Measurements from ENCODE around the gene CDCA7L. TPM values are rescaled to one million over a fixed set of nuclear protein-coding genes. Genes with fewer than 3 reads are reported as not detected.

The CDCA7L gene
- total RNA-seq, 1 experiment from 2014 or later, result 107 TPM

- H3K79me2 ChIP-seq (ENCODE audit: insufficient read depth, low read length), result peaks cover 28% of the 10 kb centered on the region
- no TSS peak for BruUV-seq (replicated peaks)
- no peak overlapping the region for H3K9ac ChIP-seq (ENCODE audit: low read length)
- H3K4me2 ChIP-seq (ENCODE audit: low read length), result no peak overlapping the region
- ATAC-seq, result no peak
- H3K27ac ChIP-seq (ENCODE audit: low read depth, low read length), result no peak overlapping the region
- no peaks in the 10 kb centered on the region for H4K20me1 ChIP-seq (ENCODE audit: insufficient read depth)
- no peak overlapping the region for H2AFZ ChIP-seq (ENCODE audit: low read depth, low read length, poor library complexity, severe bottlenecking)
- ChIA-PET CTCF (no interaction called here), POLR2A (no interaction called here), RAD21 (ENCODE audit: low non-redundant PET in 1 of 2, low total read pairs in 2 of 2, uncharacterized antibody in 2 of 2, unreplicated experiment in 2 of 2) (no interaction called here)
- DNase-seq (ENCODE audit: low read depth, low spot score), result no peak
- H3K36me3 ChIP-seq (ENCODE audit: control insufficient read depth in 1 of 2, insufficient read depth in 2 of 2, low read length in 2 of 2), result peaks cover 18 to 31% of the 10 kb centered on the region in 2 experiments; a peak in 3 of 4 replicates
- H3K9me3 ChIP-seq (ENCODE audit: control insufficient read depth in 1 of 2, insufficient read depth in 1 of 2, low read depth in 1 of 2, low read length in 2 of 2), result no peaks in the 10 kb centered on the region
- no peak overlapping the region for H3K4me3 ChIP-seq (replicated peaks in 1 of 2; ENCODE audit: low read depth in 1 of 2, low read length in 2 of 2)
- no peaks in the 10 kb centered on the region for H3K27me3 ChIP-seq (ENCODE audit: insufficient read depth, low read length)
- intact Hi-C loops (cut with micrococcal nuclease), result no loop called here
- H3K4me1 ChIP-seq (ENCODE audit: control insufficient read depth in 1 of 2, insufficient read depth in 2 of 2, low read length in 2 of 2), result no peaks in the 10 kb centered on the region
- no peaks in the 10 kb centered on the region for H3K9me2 ChIP-seq (ENCODE audit: insufficient read depth)
- TF ChIP-seq SIN3A (IDR thresholded peaks at IDR 0.05; ENCODE audit: low read depth) (no peak), ZBTB33 (IDR thresholded peaks at IDR 0.05; ENCODE audit: extremely low read depth, insufficient replicate concordance, low read length) (no peak), MAX (IDR thresholded peaks at IDR 0.05) (no peak), REST (IDR thresholded peaks at IDR 0.05; ENCODE audit: low read depth) (no peak), YY1 (IDR thresholded peaks at IDR 0.05; ENCODE audit: extremely low read depth, insufficient replicate concordance, low read depth, low read length) (no peak), POLR2AphosphoS5 (IDR thresholded peaks at IDR 0.05; ENCODE audit: low read depth, low read length) (no peak), SRF (IDR thresholded peaks at IDR 0.05; ENCODE audit: low read depth) (no peak), RAD21 (IDR thresholded peaks at IDR 0.05; ENCODE audit: low read depth) (no peak), TCF7L2 (IDR thresholded peaks at IDR 0.05; ENCODE audit: borderline replicate concordance, extremely low read depth, insufficient read depth, insufficient read length) (no peak), JUND (IDR thresholded peaks at IDR 0.05) (no peak), POLR2A (IDR thresholded peaks at IDR 0.05; ENCODE audit: borderline replicate concordance, extremely low read depth, insufficient read depth, insufficient read length) (no peak), ELF1 (IDR thresholded peaks at IDR 0.05; ENCODE audit: borderline replicate concordance, low read depth) (no peak), CTCF (IDR thresholded peaks at IDR 0.05 in 2 of 3, conservative IDR thresholded peaks at IDR 0.05 in 1 of 3; ENCODE audit: borderline replicate concordance in 1 of 3, insufficient read depth in 1 of 3, low read depth in 2 of 3, low read length in 2 of 3) (no peak), EGR1 (IDR thresholded peaks at IDR 0.05; ENCODE audit: low read depth) (no peak), ZFX (IDR thresholded peaks at IDR 0.05) (no peak), SP1 (IDR thresholded peaks at IDR 0.05; ENCODE audit: low read depth) (no peak), EZH2phosphoT487 (IDR thresholded peaks at IDR 0.05; ENCODE audit: borderline replicate concordance) (no peak), FOSL1 (IDR thresholded peaks at IDR 0.05; ENCODE audit: low read depth) (no peak)
Measured at GRCh38 chr7:21912931-21913780, 32.5 kb downstream of the CDCA7L start.
